A549 (cell line): ENCODE results near the gene TMEM145. TPM values are rescaled to one million over a fixed set of nuclear protein-coding genes. Genes with fewer than 3 reads are reported as not detected.
"Not testable (repeated sequence)": the region's sequence is repeated elsewhere in the genome, so short reads cannot be mapped to it uniquely, and the experiment has no call there.

Experiments
- ATAC-seq, 2 experiments: fragments of 200-7000 bp in 1 of 2; fragments of >200 bp in 1 of 2; cut with Nextera tagmentation in 1 of 2; cut with Tn5 transposase in 1 of 2; 3 replicates each; pipeline versions ENCODE4 v1.8.0 to v1.9.1; 2018 to 2020; ENCODE audit warnings: mild to moderate bottlenecking in 1 of 2, moderate library complexity in 1 of 2
- CTCF ChIA-PET: fragments of 300-600 bp; sonication (Branson Sonifier 250); formaldehyde crosslinking; extraction: SDS; loops from one replicate; lab custom pipeline; 2021; ENCODE audit warnings: antibody characterized with exemption, inconsistent platforms; lab: Yijun Ruan, JAX
- POLR2A ChIA-PET: fragments of 350-600 bp; formaldehyde crosslinking; extraction: SDS; loops from one replicate; lab custom pipeline; 2021; ENCODE audit warnings: antibody characterized with exemption, inconsistent platforms; lab: Yijun Ruan, JAX
- DNase-seq, 2 experiments: peaks; one replicate each; pipeline versions ENCODE4 v3.0.0 to v3.0.0-alpha.2; 2011 to 2016; ENCODE audit warnings: low read depth in 1 of 2, low spot score in 1 of 2
- FAIRE-seq: peaks from 2 replicates; lab custom pipeline; 2011; peaks lifted over from hg19 to GRCh38; lab: Jason Lieb, UNC
- H3K27ac ChIP-seq, 2 experiments: fragments of >200 bp; sonication (Bioruptor Twin); formaldehyde crosslinking; 3 replicates each; pipeline ENCODE4 v1.5.1; 2016 to 2017
- H3K4me1 ChIP-seq: fragments of >200 bp; sonication (Bioruptor Twin); formaldehyde crosslinking; 3 replicates; pipeline ENCODE4 v1.6.1; 2016
- H3K4me2 ChIP-seq: fragments of >200 bp; sonication (Bioruptor Twin); formaldehyde crosslinking; 3 replicates; pipeline ENCODE4 v1.6.1; 2016
- H3K4me3 ChIP-seq: fragments of >200 bp; sonication (Bioruptor Twin); formaldehyde crosslinking; 3 replicates; pipeline ENCODE4 v1.5.1; 2016
- H3K9me3 ChIP-seq: fragments of >200 bp; sonication (Bioruptor Twin); formaldehyde crosslinking; 3 replicates; pipeline ENCODE4 v1.6.1; 2016
- CBX8 ChIP-seq: fragments of 200-600 bp; sonication (generic); IDR thresholded peaks from 2 replicates; pipeline ENCODE4 v1.6.1; 2016
- E2F6 ChIP-seq: IDR thresholded peaks from 2 replicates; pipeline ENCODE4 v1.6.1; 2012; ENCODE audit warnings: low read depth, borderline replicate concordance
- EHMT2 ChIP-seq: fragments of 200-600 bp; sonication (generic); IDR thresholded peaks from 2 replicates; pipeline ENCODE4 v1.6.1; 2016; ENCODE audit warnings: antibody characterized with exemption, low read depth, mild to moderate bottlenecking, moderate library complexity
- HEYL ChIP-seq: fragments of 250-450 bp; sonication (Bioruptor Pico); IDR thresholded peaks from 2 replicates; pipeline ENCODE4 v1.8.0; 2021; ENCODE audit warnings: mild to moderate bottlenecking, moderate library complexity
- HMGXB4 ChIP-seq: fragments of 250-450 bp; sonication (Bioruptor Pico); IDR thresholded peaks from 2 replicates; pipeline ENCODE4 v1.5.0; 2021; ENCODE audit warnings: mild to moderate bottlenecking, moderate library complexity, borderline replicate concordance
- MAX ChIP-seq: IDR thresholded peaks from 2 replicates; pipeline ENCODE4 v1.6.1; 2012
- NR3C1 ChIP-seq: fragments of >200 bp; sonication (Bioruptor Twin); formaldehyde crosslinking; IDR thresholded peaks from 3 replicates; pipeline ENCODE4 v1.6.1; 2017
- RARB ChIP-seq: fragments of 250-450 bp; sonication (Bioruptor Pico); IDR thresholded peaks from 2 replicates; pipeline ENCODE4 v1.8.0; 2021; ENCODE audit warnings: mild to moderate bottlenecking, moderate library complexity
- SREBF2 ChIP-seq: fragments of 450-650 bp; IDR thresholded peaks from 2 replicates; pipeline ENCODE4 v1.6.1; 2014; ENCODE audit warnings: mild to moderate bottlenecking, moderate library complexity
- TP53 ChIP-seq: fragments of 250-450 bp; sonication (Bioruptor Pico); IDR thresholded peaks from 2 replicates; pipeline ENCODE4 v1.5.0; 2021; ENCODE audit warnings: mild to moderate bottlenecking, moderate library complexity
- WGBS: methylation state at CpG from one replicate; pipeline ENCODE4 v1.1.6; 2017; ENCODE audit errors: missing lambda C conversion rate; 5-methylcytosine and 5-hydroxymethylcytosine counted together
- polyA plus RNA-seq, 4 experiments: library from polyadenylated mRNA; depleted of rRNA in 3 of 4; stranded (reverse); fragments of >200 nt; fragmentation: RNase III in 1 of 4; extraction: RNeasy Plus Mini Kit Qiagen cat#74134 plus additional on column Dnase treatment in 1 of 4; gene quantifications; 2 replicates in 3 of 4; 3 replicates in 1 of 4; pipeline ENCODE4 v1.2.3, GENCODE V29; 2011 to 2017
- TF ChIP-seq, protein P1 (sequence below): fragments of >200 bp; sonication (Bioruptor Twin); formaldehyde crosslinking; IDR thresholded peaks from 3 replicates; pipeline ENCODE4 v1.5.1; 2016

Gene TMEM145
- polyA plus RNA-seq, 2 of the 4 experiments (the other 2 are of a cell fraction), result 0.71 to 3.6 TPM

DNA sequence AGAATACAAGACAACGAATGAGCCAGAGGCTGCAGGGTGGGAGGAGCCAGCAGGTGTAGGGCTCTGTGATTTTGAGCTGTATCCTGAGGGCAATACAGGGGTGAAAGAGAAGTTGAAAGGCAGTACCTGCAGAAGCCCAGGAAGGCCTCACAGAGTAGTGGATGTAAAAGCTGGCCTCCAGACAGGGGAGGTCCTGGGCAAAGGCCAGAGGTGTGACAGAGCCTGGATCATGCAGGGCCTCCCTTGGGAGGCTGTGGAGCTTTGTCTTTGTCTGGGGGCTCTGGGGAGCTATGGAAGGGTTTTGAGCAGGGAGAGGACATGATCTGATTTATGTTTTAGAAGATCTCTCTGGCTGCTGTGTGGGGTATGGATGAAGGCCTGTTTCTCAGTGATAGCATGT, 15.0 kb downstream of the TMEM145 start:
- Histone ChIP-seq H3K9me3 (no peaks in the 10 kb centered on the region), H3K27ac (no peak overlapping the region), H3K4me3 (no peak overlapping the region), H3K4me2 (no peak overlapping the region), H3K4me1 (peaks cover 19% of the 10 kb centered on the region; the same call in 2 of the 3 replicates)
- 75% methylated on average over 1 of the region's 1 CpG for WGBS
- TF ChIP-seq MAX, result no peak
- no peak for TF ChIP-seq E2F6
- TF ChIP-seq, protein P1, sequence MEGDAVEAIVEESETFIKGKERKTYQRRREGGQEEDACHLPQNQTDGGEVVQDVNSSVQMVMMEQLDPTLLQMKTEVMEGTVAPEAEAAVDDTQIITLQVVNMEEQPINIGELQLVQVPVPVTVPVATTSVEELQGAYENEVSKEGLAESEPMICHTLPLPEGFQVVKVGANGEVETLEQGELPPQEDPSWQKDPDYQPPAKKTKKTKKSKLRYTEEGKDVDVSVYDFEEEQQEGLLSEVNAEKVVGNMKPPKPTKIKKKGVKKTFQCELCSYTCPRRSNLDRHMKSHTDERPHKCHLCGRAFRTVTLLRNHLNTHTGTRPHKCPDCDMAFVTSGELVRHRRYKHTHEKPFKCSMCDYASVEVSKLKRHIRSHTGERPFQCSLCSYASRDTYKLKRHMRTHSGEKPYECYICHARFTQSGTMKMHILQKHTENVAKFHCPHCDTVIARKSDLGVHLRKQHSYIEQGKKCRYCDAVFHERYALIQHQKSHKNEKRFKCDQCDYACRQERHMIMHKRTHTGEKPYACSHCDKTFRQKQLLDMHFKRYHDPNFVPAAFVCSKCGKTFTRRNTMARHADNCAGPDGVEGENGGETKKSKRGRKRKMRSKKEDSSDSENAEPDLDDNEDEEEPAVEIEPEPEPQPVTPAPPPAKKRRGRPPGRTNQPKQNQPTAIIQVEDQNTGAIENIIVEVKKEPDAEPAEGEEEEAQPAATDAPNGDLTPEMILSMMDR, result no peak
- TF ChIP-seq NR3C1, result no peak
- TF ChIP-seq SREBF2, result no peak
- no peak for TF ChIP-seq TP53 (CRISPR knock-in tag)
- no peak for TF ChIP-seq EHMT2
- FAIRE-seq (no peak), ATAC-seq (no peak), DNase-seq (no peak)
- ChIA-PET CTCF (interaction anchor here (0.5 to 2.7 kb wide), 18 partner anchors 8 to 321 kb away, joined by 3 to 12 read pairs (median 4); no protein-coding TSS in a partner anchor), POLR2A (no interaction called here)

- peaks cover 19% of the 10 kb centered on the region; the same call in 2 of the 3 replicates for H3K4me1 ChIP-seq
- CTCF ChIA-PET, result interaction anchor here (1.0 to 2.7 kb wide), 8 partner anchors 12 to 196 kb away, joined by 3 to 12 read pairs (median 5); partner anchors contain the start of gene GSK3A
- DNase-seq (no peak), FAIRE-seq (no peak)
- no peak for TF ChIP-seq RARB (CRISPR knock-in tag)
- TF ChIP-seq, all 56 proteins: peak for 0
- 56% methylated on average over 2 of the region's 2 CpGs for WGBS
- Histone ChIP-seq H3K9me3 (no peaks in the 10 kb centered on the region), H3K27ac (no peak overlapping the region), H3K4me2 (no peak overlapping the region), H3K4me3 (no peak overlapping the region)
- ATAC-seq, result no peak
- POLR2A ChIA-PET, result no interaction called here
These were observed 15.7 kb downstream of the TMEM145 start for GRCh38 chr19:42328854-42329253.

GRCh38 chr19:42330241-42330711, 17.2 kb downstream of the TMEM145 start:
- no peaks in the 10 kb centered on the region for H3K9me3 ChIP-seq
- peaks cover 12% of the 10 kb centered on the region; the same call in 2 of the 3 replicates for H3K4me1 ChIP-seq
- CTCF ChIA-PET, result interaction anchor here (0.6 to 5.3 kb wide), 15 partner anchors 9 to 396 kb away, joined by 3 to 27 read pairs (median 4); no protein-coding TSS in a partner anchor
- DNase-seq (no peak), FAIRE-seq (no peak), ATAC-seq (no peak)
- POLR2A ChIA-PET, result interaction anchor here (0.6 kb wide), 1 partner anchor 83 kb away, joined by 5 read pairs; no protein-coding TSS in a partner anchor
- H3K4me3 ChIP-seq, result no peak overlapping the region
- WGBS, result 64% methylated on average over 2 of the region's 2 CpGs
- H3K27ac ChIP-seq, result no peak overlapping the region
- no peak overlapping the region for H3K4me2 ChIP-seq
- TF ChIP-seq HEYL (CRISPR knock-in tag) (no peak), E2F6 (no peak), CBX8 (no peak)

DNA sequence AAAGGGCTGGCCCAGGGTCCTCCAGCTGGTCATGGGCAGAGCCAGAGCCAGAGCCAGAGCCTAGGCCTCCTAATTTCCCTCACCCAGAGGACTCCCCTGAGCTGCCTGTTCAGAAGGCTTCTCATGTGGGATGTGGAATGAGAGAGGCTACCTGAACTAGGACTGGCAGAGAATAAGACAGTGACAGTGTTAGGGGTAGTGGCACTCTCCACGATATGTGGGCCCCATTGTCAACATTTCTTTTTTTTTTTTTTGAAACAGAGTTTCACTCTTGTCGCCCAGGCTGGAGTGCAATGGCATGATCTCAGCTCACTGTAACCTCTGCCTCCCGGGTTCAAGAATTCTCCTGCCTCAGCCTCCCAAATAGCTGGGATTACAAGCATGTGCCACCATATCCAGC, 18.2 kb downstream of the TMEM145 start:
- H3K4me3 ChIP-seq, DNase-seq, H3K9me3 ChIP-seq, ATAC-seq, FAIRE-seq, H3K4me2 ChIP-seq, H3K27ac ChIP-seq, POLR2A ChIA-PET: not testable (repeated sequence)
- CTCF ChIA-PET, result interaction anchor here (0.6 to 5.3 kb wide), 14 partner anchors 10 to 86 kb away, joined by 3 to 27 read pairs (median 3); no protein-coding TSS in a partner anchor
- 94% methylated on average over 3 of the region's 3 CpGs for WGBS
- peaks cover 11% of the 10 kb centered on the region; the same call in 2 of the 3 replicates for H3K4me1 ChIP-seq

DNA sequence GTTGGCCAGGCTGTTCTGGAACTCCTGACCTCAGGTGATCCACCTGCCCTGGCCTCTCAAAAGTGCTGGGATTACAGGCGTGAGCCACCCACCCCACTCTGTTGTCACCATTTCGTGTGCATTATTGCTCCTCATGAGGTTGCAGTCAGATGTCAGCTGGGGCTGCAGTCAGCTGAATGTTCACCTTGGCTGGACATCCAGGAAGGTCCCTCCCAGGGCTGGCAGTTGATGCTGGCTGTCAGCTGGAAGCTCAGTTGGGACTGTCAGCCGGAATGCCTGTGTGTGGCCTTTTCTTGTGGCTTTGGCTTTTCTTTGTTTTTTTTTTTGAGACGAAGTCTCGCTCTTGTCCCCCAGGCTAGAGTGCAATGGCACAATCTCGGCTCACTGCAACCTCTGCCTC, 18.9 kb downstream of the TMEM145 start:
- FAIRE-seq, result no peak
- Histone ChIP-seq H3K4me1 (peaks cover 4% of the 10 kb centered on the region; the same call in 2 of the 3 replicates), H3K4me3 (no peak overlapping the region), H3K9me3 (no peaks in the 10 kb centered on the region), H3K4me2 (no peak overlapping the region), H3K27ac (no peak overlapping the region)
- TF ChIP-seq HMGXB4 (CRISPR knock-in tag), result no peak
- WGBS, result 90% methylated on average over 6 of the region's 6 CpGs
- ChIA-PET CTCF (interaction anchor here (0.7 to 5.3 kb wide), 9 partner anchors 10 to 223 kb away, joined by 3 to 27 read pairs (median 6); no protein-coding TSS in a partner anchor), POLR2A (no interaction called here)
- ATAC-seq, result no peak
- no peak for DNase-seq
